M059J (cell line): ENCODE data around the gene RPL7A. TPM values are rescaled to one million over a fixed set of nuclear protein-coding genes. Genes with fewer than 3 reads are reported as not detected.
A peak's percentile ranks its signal among the peaks of the same experiment; 100 is the strongest.
"Not testable (repeated sequence)": the region's sequence is repeated elsewhere in the genome, so short reads cannot be mapped to it uniquely, and the experiment has no call there.

Source experiments
- DNase-seq: peaks from one replicate; pipeline ENCODE4 v3.0.0-alpha.2; 2012; ENCODE audit warnings: low read depth
- total RNA-seq: library from RNA; depleted of rRNA; stranded (reverse); fragments of >200 nt; shearing (Covaris generic); gene quantifications from 2 replicates; pipeline ENCODE4 v1.2.3, GENCODE V29; 2014; rRNA removed

Gene RPL7A
- total RNA-seq: 1,496 and 1,702 TPM in 2 replicates

- peak; percentile 96 for DNase-seq
Measured at GRCh38 chr9:133347985-133348717, at the start of gene RPL7A, which contains the start of gene MED22. Gene RPL7A (plus strand): TSS chr9:133348218. CDS start chr9:133348244, 26 bp downstream. Gene MED22 (minus strand): TSS chr9:133348131. CDS start chr9:133346662, 1,469 bp downstream.

GRCh38 chr9:133299996-133300395 lies 48.0 kb upstream of the RPL7A start:
- DNase-seq: not testable (repeated sequence)

GRCh38 chr9:133301253-133302230 lies 46.5 kb upstream of the RPL7A start:
- no peak for DNase-seq

GRCh38 chr9:133303266-133304157 lies 44.5 kb upstream of the RPL7A start:
- no peak for DNase-seq

- DNase-seq: no peak
Measured at GRCh38 chr9:133304158-133304470, 43.9 kb upstream of the RPL7A start.

GRCh38 chr9:133304477-133305377 lies 43.3 kb upstream of the RPL7A start:
- no peak for DNase-seq

GRCh38 chr9:133305731-133306130 lies 42.3 kb upstream of the RPL7A start:
- DNase-seq: no peak

GRCh38 chr9:133306242-133307204 lies 41.5 kb upstream of the RPL7A start:
- peak; percentile 33 for DNase-seq

GRCh38 chr9:133307301-133307700 lies 40.7 kb upstream of the RPL7A start:
- DNase-seq: no peak

- DNase-seq: no peak
Measured at GRCh38 chr9:133309608-133310007, 38.4 kb upstream of the RPL7A start.

GRCh38 chr9:133315997-133316396 lies 32.0 kb upstream of the RPL7A start:
- DNase-seq: no peak

GRCh38 chr9:133317551-133317950 lies 30.5 kb upstream of the RPL7A start:
- DNase-seq: not testable (repeated sequence)

GRCh38 chr9:133320421-133320881 lies 27.6 kb upstream of the RPL7A start:
- DNase-seq: no peak

- DNase-seq: no peak
Measured at GRCh38 chr9:133321411-133321935, 26.5 kb upstream of the RPL7A start.

GRCh38 chr9:133322701-133323100 lies 25.3 kb upstream of the RPL7A start:
- DNase-seq: no peak

- no peak for DNase-seq
Measured at GRCh38 chr9:133323211-133323610, 24.8 kb upstream of the RPL7A start.

- no peak for DNase-seq
Measured at GRCh38 chr9:133323991-133324703, 23.9 kb upstream of the RPL7A start.

GRCh38 chr9:133327021-133327420 lies 21.0 kb upstream of the RPL7A start:
- DNase-seq: not testable (repeated sequence)
